HG03064 (cell line): Measurements from ENCODE around the gene MSX1.

ENCODE experiments used
- ATAC-seq: cut with Tn5 transposase; IDR thresholded peaks from one replicate; pipeline ENCODE4 v1.9.1; 2021; ENCODE audit warnings: low read depth; ENCODE audit not compliant: unreplicated experiment

MSX1 gene

DNA sequence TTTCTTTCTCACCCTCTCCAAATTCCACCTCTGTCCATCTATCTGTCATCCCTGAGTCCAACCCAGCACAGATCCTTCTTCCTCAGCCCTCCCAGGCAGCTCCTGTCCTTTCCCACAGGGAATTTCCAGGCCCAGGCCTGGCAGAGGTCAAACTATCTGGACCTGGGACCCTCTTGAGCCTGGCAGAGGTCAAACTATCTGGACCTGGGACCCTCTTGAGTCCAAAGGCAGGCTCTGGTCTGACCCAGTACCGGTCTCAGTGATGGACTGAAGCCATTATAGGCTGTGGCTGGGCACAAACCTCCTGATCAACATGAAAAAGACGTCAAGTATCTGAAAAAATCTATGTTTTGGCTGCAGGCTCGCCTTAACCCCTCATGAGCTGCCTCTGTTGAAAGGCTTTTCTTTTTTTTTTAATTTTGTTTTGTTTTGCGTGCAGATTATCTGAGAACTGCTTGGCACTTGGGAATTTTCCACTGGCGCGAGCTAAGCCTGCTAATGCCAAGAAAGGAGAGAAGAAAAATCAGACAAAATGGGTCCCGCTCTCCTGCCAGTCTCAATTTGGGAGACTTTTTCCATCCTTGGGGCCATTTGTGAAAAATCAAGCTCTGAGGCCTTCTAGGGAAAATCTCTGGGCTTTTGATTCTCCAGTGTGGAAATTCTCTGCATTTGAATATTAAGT, 31.2 kb downstream of the MSX1 start:
- no peak for ATAC-seq

DNA sequence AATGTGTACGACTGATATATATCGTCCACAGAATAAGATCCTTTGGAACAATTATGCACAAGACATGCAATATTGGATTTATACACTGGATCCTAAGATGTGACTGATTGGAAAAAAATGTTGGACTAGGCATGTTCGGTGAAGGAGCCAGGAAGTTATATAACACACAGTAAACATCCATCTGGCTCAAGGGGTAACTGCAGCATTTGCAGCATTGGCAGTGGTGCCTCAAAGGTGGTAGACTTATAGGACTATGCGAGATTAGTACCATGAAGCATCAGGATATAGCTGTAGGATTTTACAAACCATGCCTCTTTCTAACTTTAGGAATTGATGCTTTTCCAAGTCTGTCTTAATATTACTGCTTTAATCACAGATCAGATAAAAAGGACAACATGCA, 34.3 kb downstream of the MSX1 start:
- ATAC-seq = no peak

DNA sequence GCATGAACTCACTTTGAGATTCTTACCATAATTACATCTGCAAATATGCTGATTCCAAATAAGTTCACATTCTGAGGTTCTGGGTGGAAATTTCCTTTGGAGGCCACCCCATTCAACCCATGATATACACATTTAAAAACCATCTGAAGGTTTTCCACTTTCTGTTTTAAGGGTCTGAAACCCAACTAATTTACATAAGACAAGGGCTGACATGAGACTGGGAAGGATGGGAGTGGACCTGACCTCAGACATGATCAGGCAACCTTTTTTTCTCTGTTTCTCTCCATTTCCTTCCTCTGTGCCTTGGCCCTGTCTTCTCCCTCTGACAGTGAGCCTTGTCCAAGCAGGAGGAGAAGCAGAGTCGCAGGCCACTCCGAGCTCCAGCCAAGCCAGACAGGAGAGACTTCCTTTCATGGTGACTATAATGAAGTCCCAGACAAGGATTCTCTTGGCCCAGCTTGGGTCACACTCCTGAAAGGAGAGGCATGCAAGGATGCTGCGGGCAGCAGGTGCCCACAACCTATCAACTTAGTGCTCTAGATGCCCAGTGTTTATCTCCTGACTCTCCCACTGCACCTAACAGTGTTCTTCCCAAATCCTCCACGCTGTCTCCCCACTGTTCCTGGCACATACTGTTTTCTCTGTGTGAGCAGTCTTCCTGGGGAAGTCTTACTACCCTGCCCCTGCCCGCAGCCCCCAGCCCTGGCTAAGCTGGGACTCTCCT, 39.9 kb downstream of the MSX1 start:
- no peak for ATAC-seq

DNA sequence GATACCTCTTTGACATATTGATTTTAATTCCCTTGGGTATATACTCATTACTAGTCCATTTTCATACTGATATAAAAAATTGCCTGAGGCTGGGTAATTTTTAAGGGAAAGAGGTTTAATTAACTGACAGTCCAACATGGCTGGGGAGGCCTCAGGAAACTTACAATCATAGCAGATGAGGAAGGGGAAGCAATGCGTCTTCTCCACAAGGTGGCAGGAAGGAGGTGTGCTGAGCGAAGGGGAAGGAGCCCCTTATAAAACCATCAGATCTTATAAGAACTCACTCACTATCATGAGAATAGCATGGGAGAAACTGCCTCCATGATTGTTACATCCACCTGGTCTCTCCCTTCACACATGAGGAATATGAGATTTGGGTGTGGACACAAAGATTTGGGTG, 42.4 kb downstream of the MSX1 start:
- ATAC-seq = no peak

DNA sequence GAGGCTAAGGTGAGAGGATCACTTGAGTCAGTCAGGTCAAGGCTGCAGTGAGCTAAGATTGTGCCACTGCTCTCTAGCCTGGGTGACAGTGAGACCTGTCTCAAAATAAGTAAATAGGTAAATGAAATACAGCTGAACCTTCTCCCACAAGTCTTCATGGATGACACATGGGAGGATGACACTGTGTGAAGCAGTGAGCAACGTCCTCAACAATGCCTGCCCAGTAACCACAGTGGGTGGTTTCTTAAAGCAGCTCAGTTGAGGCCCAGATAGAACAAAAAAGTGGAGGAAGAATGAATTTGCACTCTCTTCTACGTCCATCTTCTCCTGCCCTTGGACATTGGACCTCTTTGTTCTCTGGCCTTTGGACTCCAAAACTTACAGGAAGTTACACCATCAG, 52.7 kb downstream of the MSX1 start:
- ATAC-seq = no peak

DNA sequence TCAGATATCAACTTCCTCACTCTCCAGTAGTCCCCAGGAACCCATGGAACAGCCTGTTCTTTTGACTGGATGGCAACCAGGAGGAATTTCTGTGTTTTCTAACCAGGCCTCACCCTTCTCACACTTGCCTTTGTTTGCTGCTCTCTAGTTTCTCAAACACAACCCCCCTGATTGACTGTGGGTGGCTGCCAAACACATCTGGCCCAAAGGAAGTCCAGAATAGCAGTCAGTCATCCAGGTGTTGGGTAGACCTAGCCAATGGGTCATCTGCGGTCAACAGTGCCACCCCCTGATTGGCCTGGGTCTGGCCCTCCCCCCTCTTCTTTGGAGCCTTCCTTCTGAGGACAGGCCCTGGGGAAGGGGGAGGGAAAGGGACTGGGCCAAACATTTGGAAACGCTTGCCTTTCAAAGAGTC, 53.7 kb downstream of the MSX1 start:
- ATAC-seq = no peak
